Upper lobe of left lung (tissue), 4 donors: Measurements from ENCODE around the gene MOCS1.

Source experiments
- CTCF ChIP-seq, 6 experiments: fragments of 450-650 bp in 4 of 6; fragments of 200-600 bp in 2 of 6; sonication (generic) in 2 of 6; IDR thresholded peaks; one replicate each; pipeline ENCODE4 v1.5.1; 2016 to 2019; ENCODE audit warnings: antibody characterized with exemption in 6 of 6
- POLR2A ChIP-seq, 4 donors: fragments of 450-650 bp; IDR thresholded peaks; one replicate each; pipeline ENCODE4 v1.5.1; 2016 to 2017; ENCODE audit warnings: antibody characterized with exemption in 4 of 4, mild to moderate bottlenecking in 2 of 4
- POLR2AphosphoS5 ChIP-seq, 2 donors: sonication (generic); formaldehyde crosslinking; IDR thresholded peaks; one replicate each; pipeline ENCODE4 v1.5.1; 2017; ENCODE audit warnings: antibody characterized with exemption in 2 of 2

- TF ChIP-seq POLR2AphosphoS5 (IDR thresholded peaks at IDR 0.05) (no peak), POLR2A (IDR thresholded peaks at IDR 0.05) (no peak), CTCF (IDR thresholded peaks at IDR 0.05) (no peak)
Measured at GRCh38 chr6:39932386-39932910, 1.8 kb downstream of the MOCS1 start.
